NCI-H128 (cell line): ENCODE measurements around the gene ATP2B1.

Experiments used
- DNase-seq: peaks from one replicate; lab custom pipeline; 2025; ENCODE audit not compliant: unreplicated experiment; lab: John Stamatoyannopoulos, UW

Gene ATP2B1

GRCh38 chr12:89544022-89544421 lies 164.6 kb downstream of the ATP2B1 start:
- no peak for DNase-seq

DNA sequence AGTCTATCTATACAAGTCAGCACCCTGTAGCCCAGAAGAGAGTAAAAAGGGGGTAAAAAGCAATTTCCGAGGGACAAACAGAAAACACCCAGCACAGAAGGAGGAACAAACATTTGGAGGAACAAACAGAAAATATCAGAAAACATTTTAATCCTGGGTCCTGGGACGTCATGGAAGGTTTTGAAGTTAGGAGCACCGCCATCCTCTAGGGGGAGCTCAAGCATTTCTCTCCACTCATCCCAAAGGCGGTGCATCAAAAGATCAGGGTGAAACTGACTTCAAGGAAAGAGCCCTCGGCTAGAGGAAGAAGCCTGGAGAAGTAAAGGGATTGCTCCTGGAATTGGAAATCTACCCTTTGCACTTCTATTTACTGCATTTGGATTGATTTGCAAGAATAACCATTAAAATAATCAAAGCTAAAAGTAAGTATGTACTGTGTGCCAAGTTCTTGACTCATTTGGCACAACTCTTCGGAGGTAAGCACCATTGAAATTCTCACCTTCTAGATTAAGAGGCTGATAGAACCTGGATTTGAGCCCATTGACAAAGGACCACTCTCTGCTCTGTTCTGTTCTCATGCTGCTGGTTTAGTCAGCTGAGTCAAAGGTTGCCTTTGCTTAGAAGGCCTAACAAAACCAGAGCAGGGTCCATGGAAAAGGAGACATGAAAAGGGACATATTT lies 165.6 kb downstream of the ATP2B1 start:
- DNase-seq: peak; percentile 64

GRCh38 chr12:89542236-89542635 lies 166.4 kb downstream of the ATP2B1 start:
- DNase-seq: no peak

GRCh38 chr12:89540586-89540985 lies 168.1 kb downstream of the ATP2B1 start:
- DNase-seq: no peak

GRCh38 chr12:89539426-89540223 lies 169.0 kb downstream of the ATP2B1 start:
- DNase-seq: no peak

DNA sequence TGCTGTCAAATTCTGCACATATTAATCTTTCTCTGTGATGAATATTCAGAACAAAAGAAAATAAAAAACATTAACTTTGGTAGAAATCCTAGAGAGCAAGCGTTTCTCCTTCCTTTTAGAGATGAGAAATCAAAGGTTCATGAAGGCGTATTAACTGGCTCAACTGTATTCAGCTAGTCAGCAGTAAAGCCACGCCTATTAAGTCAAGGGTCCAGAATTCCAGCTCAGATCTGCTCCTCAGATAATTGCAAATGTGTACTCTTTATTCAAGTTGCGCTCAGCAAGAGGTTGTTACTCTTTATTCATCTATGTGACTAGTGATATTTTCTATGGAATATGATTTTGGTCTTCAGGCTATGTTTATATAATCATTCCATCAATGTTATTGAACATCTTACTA lies 169.7 kb downstream of the ATP2B1 start:
- no peak for DNase-seq
